HepG2 (cell line): ENCODE measurements around the gene RELL2. TPM values are rescaled to one million over a fixed set of nuclear protein-coding genes. Genes with fewer than 3 reads are reported as not detected.

Source experiments
- CREM ChIP-seq, 2 experiments: sonication (generic) in 1 of 2; formaldehyde crosslinking in 1 of 2; IDR thresholded peaks; 2 replicates each; pipeline versions ENCODE4 v1.4.0 to v1.6.1; 2016 to 2020; ENCODE audit warnings: antibody characterized with exemption in 1 of 2, mild to moderate bottlenecking in 1 of 2, missing genetic modification reagents in 1 of 2
- GABPA ChIP-seq, 2 experiments: IDR thresholded peaks; 2 replicates each; pipeline ENCODE4 v1.6.1; 2011 to 2016; ENCODE audit warnings: low read depth in 2 of 2, low read length in 1 of 2, missing biosample characterization in 1 of 2, missing genetic modification characterization in 1 of 2
- KDM2A ChIP-seq: sonication (generic); formaldehyde crosslinking; IDR thresholded peaks from 2 replicates; pipeline ENCODE4 v1.4.0; 2020; ENCODE audit warnings: low read depth, missing genetic modification reagents, borderline replicate concordance
- KLF16 ChIP-seq, 2 experiments: sonication (generic) in 1 of 2; formaldehyde crosslinking in 1 of 2; IDR thresholded peaks; 2 replicates each; pipeline versions ENCODE4 v1.6.1 to v1.8.0; 2016 to 2023; ENCODE audit warnings: missing genetic modification reagents in 2 of 2, missing compliant biosample characterization in 1 of 2
- MIXL1 ChIP-seq: IDR thresholded peaks from 2 replicates; pipeline ENCODE4 v1.6.1; 2016
- ONECUT2 ChIP-seq: sonication (generic); formaldehyde crosslinking; IDR thresholded peaks from 2 replicates; pipeline ENCODE4 v1.4.0; 2020; ENCODE audit warnings: missing genetic modification reagents
- POLR2AphosphoS5 ChIP-seq: IDR thresholded peaks from 2 replicates; pipeline ENCODE4 v1.6.1; 2012; ENCODE audit warnings: low read depth, low read length
- SMC3 ChIP-seq: IDR thresholded peaks from 2 replicates; pipeline ENCODE4 v1.6.1; 2011; ENCODE audit warnings: low read length, improper control_type of control experiment
- SOX6 ChIP-seq, 2 experiments: fragments of 450-650 bp in 1 of 2; sonication (generic) in 1 of 2; formaldehyde crosslinking in 1 of 2; IDR thresholded peaks; 2 replicates each; pipeline versions ENCODE4 v1.4.0 to v1.6.1; 2017 to 2020; ENCODE audit warnings: antibody characterized with exemption in 1 of 2, mild to moderate bottlenecking in 1 of 2, missing genetic modification reagents in 1 of 2
- ZMAT3 ChIP-seq: sonication (generic); formaldehyde crosslinking; conservative IDR thresholded peaks from 2 replicates; pipeline ENCODE4 v1.7.0; 2021; ENCODE audit warnings: missing genetic modification reagents
- ZNF160 ChIP-seq: sonication (generic); formaldehyde crosslinking; IDR thresholded peaks from 2 replicates; pipeline ENCODE4 v1.8.0; 2022; ENCODE audit warnings: mild to moderate bottlenecking, inconsistent platforms, missing genetic modification reagents
- ZNF350 ChIP-seq: sonication (generic); formaldehyde crosslinking; IDR thresholded peaks from 2 replicates; pipeline ENCODE4 v1.4.0; 2020; ENCODE audit warnings: mild to moderate bottlenecking, low read depth, missing genetic modification reagents, borderline replicate concordance
- ZNF501 ChIP-seq: sonication (generic); formaldehyde crosslinking; IDR thresholded peaks from 2 replicates; pipeline ENCODE4 v1.5.1; 2020; ENCODE audit warnings: mild to moderate bottlenecking, moderate library complexity, missing genetic modification reagents
- ZNF549 ChIP-seq: sonication (generic); formaldehyde crosslinking; IDR thresholded peaks from 2 replicates; pipeline ENCODE4 v1.5.0; 2020; ENCODE audit warnings: missing genetic modification reagents
- polyA plus RNA-seq, 8 experiments: library from polyadenylated mRNA; depleted of rRNA in 3 of 8; stranded (reverse) in 7 of 8; unstranded in 1 of 8; fragments of >200 nt; fragmentation: Illumina TruSeq in 4 of 8; extraction: Trizol in 4 of 8; gene quantifications; 2 replicates each; pipeline versions ENCODE4 v1.2.1 to v1.2.3, GENCODE V29; 2011 to 2016; ENCODE audit warnings: low read depth in 4 of 8, missing spikeins in 1 of 8, mixed read lengths in 1 of 8; ENCODE audit not compliant: insufficient read depth in 1 of 8
- total RNA-seq, 5 experiments: library from RNA; depleted of rRNA; stranded (reverse); fragments of >200 nt; fragmentation: Illumina TruSeq; extraction: Trizol; gene quantifications; 2 replicates each; pipeline ENCODE4 v1.2.3, GENCODE V29; 2016; ENCODE audit warnings: low read depth in 1 of 5
- TF ChIP-seq, protein P1 (sequence below): sonication (generic); formaldehyde crosslinking; IDR thresholded peaks from 2 replicates; pipeline ENCODE4 v1.5.1; 2020; ENCODE audit warnings: missing genetic modification reagents, mild to moderate bottlenecking, borderline replicate concordance
- TF ChIP-seq, protein P2 (sequence below): sonication (generic); formaldehyde crosslinking; IDR thresholded peaks from 2 replicates; pipeline ENCODE4 v1.4.0; 2020; ENCODE audit warnings: missing genetic modification reagents
- TF ChIP-seq, protein P3 (sequence below): IDR thresholded peaks from 2 replicates; pipeline ENCODE4 v1.6.1; 2016; ENCODE audit warnings: mild to moderate bottlenecking, missing biosample characterization, missing genetic modification reagents
- TF ChIP-seq, protein P4 (sequence below): sonication (generic); formaldehyde crosslinking; IDR thresholded peaks from 2 replicates; pipeline ENCODE4 v1.5.1; 2020; ENCODE audit warnings: mild to moderate bottlenecking, missing genetic modification reagents
- TF ChIP-seq, protein P5 (sequence below): IDR thresholded peaks from 2 replicates; pipeline ENCODE4 v1.4.0; 2020; ENCODE audit warnings: mild to moderate bottlenecking, missing genetic modification reagents

Gene RELL2
- total and polyA plus RNA-seq, 2 of the 13 experiments (the other 11 are each of a cell fraction or from before 2014, with no cell fraction given), result 6.4 to 8.3 TPM

DNA sequence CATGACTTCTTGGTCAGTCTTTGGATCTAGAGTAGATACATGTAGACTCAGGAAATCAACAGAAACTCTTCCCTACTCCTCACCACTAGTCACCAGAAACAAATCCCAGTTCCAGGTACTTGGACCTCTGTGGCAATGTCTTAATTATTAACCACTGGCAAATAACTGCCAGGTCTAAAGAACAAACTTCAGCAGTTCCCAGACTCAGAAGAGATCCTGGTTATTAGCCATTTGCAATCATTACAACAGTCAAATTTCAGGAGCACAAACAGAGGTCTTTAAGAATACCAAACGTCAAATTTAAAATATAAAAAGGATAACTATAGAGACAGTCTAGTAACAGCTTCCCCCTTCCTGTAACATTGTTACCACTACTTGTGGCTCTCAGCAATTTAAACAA lies 28.2 kb upstream of the RELL2 start (continued):
- no peak for TF ChIP-seq GABPA (IDR thresholded peaks at IDR 0.05; ENCODE audit: low read depth, low read length)
- peak; percentile 24; the same call in 1 of the 2 replicates for TF ChIP-seq GABPA (CRISPR knock-in tag; IDR thresholded peaks at IDR 0.05; ENCODE audit: low read depth)
- TF ChIP-seq SOX6 (IDR thresholded peaks at IDR 0.05), result no peak
- TF ChIP-seq SOX6 (CRISPR knock-in tag; IDR thresholded peaks at IDR 0.05), result peak; percentile 47; the same call in 1 of the 2 replicates
- no peak for TF ChIP-seq SMC3
- TF ChIP-seq, protein P1, sequence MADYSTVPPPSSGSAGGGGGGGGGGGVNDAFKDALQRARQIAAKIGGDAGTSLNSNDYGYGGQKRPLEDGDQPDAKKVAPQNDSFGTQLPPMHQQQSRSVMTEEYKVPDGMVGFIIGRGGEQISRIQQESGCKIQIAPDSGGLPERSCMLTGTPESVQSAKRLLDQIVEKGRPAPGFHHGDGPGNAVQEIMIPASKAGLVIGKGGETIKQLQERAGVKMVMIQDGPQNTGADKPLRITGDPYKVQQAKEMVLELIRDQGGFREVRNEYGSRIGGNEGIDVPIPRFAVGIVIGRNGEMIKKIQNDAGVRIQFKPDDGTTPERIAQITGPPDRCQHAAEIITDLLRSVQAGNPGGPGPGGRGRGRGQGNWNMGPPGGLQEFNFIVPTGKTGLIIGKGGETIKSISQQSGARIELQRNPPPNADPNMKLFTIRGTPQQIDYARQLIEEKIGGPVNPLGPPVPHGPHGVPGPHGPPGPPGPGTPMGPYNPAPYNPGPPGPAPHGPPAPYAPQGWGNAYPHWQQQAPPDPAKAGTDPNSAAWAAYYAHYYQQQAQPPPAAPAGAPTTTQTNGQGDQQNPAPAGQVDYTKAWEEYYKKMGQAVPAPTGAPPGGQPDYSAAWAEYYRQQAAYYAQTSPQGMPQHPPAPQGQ, result no peak
- no peak for TF ChIP-seq KDM2A
- TF ChIP-seq ZNF549 (CRISPR knock-in tag), result no peak
- no peak for TF ChIP-seq ONECUT2 (CRISPR knock-in tag)
- TF ChIP-seq CREM (IDR thresholded peaks at IDR 0.05), result no peak
- TF ChIP-seq CREM (CRISPR knock-in tag; IDR thresholded peaks at IDR 0.05), result no peak
- TF ChIP-seq ZNF350 (CRISPR knock-in tag), result no peak
- TF ChIP-seq KLF16 (CRISPR knock-in tag; IDR thresholded peaks at IDR 0.05), result no peak
- TF ChIP-seq, protein P2, sequence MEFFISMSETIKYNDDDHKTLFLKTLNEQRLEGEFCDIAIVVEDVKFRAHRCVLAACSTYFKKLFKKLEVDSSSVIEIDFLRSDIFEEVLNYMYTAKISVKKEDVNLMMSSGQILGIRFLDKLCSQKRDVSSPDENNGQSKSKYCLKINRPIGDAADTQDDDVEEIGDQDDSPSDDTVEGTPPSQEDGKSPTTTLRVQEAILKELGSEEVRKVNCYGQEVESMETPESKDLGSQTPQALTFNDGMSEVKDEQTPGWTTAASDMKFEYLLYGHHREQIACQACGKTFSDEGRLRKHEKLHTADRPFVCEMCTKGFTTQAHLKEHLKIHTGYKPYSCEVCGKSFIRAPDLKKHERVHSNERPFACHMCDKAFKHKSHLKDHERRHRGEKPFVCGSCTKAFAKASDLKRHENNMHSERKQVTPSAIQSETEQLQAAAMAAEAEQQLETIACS (CRISPR knock-in tag), result no peak
- TF ChIP-seq, protein P3, sequence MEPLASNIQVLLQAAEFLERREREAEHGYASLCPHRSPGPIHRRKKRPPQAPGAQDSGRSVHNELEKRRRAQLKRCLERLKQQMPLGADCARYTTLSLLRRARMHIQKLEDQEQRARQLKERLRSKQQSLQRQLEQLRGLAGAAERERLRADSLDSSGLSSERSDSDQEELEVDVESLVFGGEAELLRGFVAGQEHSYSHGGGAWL (CRISPR knock-in tag), result no peak
- peak; percentile 44; the same call in 1 of the 2 replicates for TF ChIP-seq POLR2AphosphoS5
- TF ChIP-seq, protein P4, sequence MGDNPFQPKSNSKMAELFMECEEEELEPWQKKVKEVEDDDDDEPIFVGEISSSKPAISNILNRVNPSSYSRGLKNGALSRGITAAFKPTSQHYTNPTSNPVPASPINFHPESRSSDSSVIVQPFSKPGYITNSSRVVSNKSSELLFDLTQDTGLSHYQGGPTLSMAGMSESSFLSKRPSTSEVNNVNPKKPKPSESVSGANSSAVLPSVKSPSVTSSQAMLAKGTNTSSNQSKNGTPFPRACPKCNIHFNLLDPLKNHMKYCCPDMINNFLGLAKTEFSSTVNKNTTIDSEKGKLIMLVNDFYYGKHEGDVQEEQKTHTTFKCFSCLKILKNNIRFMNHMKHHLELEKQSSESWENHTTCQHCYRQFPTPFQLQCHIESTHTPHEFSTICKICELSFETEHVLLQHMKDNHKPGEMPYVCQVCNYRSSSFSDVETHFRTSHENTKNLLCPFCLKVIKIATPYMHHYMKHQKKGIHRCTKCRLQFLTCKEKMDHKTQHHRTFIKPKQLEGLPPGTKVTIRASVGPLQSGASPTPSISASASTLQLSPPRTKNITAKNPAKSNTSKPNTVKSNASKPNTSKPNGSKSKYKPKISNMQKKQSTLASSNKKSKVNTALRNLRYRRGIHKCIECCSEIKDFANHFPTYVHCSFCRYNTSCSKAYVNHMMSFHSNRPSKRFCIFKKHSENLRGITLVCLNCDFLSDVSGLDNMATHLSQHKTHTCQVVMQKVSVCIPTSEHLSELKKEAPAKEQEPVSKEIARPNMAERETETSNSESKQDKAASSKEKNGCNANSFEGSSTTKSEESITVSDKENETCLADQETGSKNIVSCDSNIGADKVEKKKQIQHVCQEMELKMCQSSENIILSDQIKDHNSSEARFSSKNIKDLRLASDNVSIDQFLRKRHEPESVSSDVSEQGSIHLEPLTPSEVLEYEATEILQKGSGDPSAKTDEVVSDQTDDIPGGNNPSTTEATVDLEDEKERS (CRISPR knock-in tag), result 0 out of 2 replicates have a peak, but pooled peaks have one; percentile 38
- no peak for TF ChIP-seq ZNF501 (CRISPR knock-in tag)
- TF ChIP-seq, protein P5, sequence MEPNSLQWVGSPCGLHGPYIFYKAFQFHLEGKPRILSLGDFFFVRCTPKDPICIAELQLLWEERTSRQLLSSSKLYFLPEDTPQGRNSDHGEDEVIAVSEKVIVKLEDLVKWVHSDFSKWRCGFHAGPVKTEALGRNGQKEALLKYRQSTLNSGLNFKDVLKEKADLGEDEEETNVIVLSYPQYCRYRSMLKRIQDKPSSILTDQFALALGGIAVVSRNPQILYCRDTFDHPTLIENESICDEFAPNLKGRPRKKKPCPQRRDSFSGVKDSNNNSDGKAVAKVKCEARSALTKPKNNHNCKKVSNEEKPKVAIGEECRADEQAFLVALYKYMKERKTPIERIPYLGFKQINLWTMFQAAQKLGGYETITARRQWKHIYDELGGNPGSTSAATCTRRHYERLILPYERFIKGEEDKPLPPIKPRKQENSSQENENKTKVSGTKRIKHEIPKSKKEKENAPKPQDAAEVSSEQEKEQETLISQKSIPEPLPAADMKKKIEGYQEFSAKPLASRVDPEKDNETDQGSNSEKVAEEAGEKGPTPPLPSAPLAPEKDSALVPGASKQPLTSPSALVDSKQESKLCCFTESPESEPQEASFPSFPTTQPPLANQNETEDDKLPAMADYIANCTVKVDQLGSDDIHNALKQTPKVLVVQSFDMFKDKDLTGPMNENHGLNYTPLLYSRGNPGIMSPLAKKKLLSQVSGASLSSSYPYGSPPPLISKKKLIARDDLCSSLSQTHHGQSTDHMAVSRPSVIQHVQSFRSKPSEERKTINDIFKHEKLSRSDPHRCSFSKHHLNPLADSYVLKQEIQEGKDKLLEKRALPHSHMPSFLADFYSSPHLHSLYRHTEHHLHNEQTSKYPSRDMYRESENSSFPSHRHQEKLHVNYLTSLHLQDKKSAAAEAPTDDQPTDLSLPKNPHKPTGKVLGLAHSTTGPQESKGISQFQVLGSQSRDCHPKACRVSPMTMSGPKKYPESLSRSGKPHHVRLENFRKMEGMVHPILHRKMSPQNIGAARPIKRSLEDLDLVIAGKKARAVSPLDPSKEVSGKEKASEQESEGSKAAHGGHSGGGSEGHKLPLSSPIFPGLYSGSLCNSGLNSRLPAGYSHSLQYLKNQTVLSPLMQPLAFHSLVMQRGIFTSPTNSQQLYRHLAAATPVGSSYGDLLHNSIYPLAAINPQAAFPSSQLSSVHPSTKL (CRISPR knock-in tag), result peak; percentile 50; the same call in 1 of the 2 replicates
- TF ChIP-seq ZMAT3 (CRISPR knock-in tag), result no peak
- peak; percentile 93 for TF ChIP-seq MIXL1 (CRISPR knock-in tag)
- no peak for TF ChIP-seq ZNF160 (CRISPR knock-in tag)
